ENCODE results near the gene PER1. TPM values are rescaled to one million over a fixed set of nuclear protein-coding genes. Genes with fewer than 3 reads are reported as not detected.
"Not testable (repeated sequence)": the region's sequence is repeated elsewhere in the genome, so short reads cannot be mapped to it uniquely, and the experiment has no call there.

Gene PER1
- total and polyA plus RNA-seq, 4 donors, result 25.4 to 61.1 (median 28.7) TPM

- H3K27me3 ChIP-seq (ENCODE audit: control insufficient read depth, insufficient read depth, low read length), result peaks cover 51% of the 10 kb centered on the region
- H3K9me3 ChIP-seq (ENCODE audit: control insufficient read depth, insufficient read depth, low read length), result no peaks in the 10 kb centered on the region
- under 1% methylated on average over 28 of the region's 33 CpGs for WGBS (ENCODE audit: insufficient coverage)
- no peaks in the 10 kb centered on the region for H3K36me3 ChIP-seq (ENCODE audit: control insufficient read depth, insufficient read depth, low read length)
- H3K27ac ChIP-seq (ENCODE audit: low read depth, low read length), result peak within 1 kb of the TSS; percentile 92
- H3K4me1 ChIP-seq (ENCODE audit: control insufficient read depth, insufficient read depth, low read length), result peaks cover 48% of the 10 kb centered on the region
- H3K4me3 ChIP-seq (ENCODE audit: low read depth, low read length), result peak within 1 kb of the TSS; percentile 84
- peak in 2 of 6 donors; percentile 61 to 64 for DNase-seq (ENCODE audit: low read depth in 4 of 6, low spot score in 6 of 6)
These were observed 34.0 kb downstream of the PER1 start, which contains the start of gene ALOXE3 for GRCh38 chr17:8117980-8118768. Gene ALOXE3 (minus strand): TSS chr17:8118514. CDS start chr17:8117990, 524 bp downstream.

DNA sequence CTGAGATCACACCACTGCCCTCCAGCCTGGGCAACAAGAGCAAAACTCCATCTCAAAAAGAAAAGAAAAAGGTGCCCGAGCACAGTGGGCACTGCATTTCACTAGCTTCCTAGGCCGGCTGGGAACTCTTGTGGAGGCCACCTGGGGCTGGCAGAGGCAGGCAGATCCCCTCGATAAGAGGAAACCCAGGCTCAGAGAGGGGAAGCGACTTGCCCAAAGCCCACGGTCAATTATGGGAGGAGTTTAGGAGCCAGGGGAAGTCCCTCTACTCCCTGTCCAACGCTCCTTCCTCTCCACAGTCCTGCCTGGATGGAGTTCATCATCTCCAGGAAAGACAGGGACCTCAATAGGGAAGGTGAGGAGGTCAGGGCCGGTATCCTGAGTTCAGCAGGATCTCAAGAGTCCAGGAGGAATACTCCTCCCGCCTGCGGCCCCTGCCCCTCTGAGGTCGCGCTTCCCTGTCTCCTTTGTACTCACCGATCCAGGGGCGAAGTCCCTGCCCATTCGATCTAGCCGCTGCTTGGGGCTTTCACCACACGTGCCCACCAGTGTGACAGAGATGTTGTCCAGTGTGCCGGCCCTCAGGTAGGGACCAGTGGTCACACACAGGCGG lies 34.7 kb downstream of the PER1 start:
- Histone ChIP-seq H3K4me1 (ENCODE audit: control insufficient read depth, insufficient read depth, low read length) (peaks cover 41% of the 10 kb centered on the region), H3K27ac (ENCODE audit: low read depth, low read length) (no peak overlapping the region), H3K4me3 (ENCODE audit: low read depth, low read length) (peak overlapping the region; percentile 84), H3K36me3 (ENCODE audit: control insufficient read depth, insufficient read depth, low read length) (no peaks in the 10 kb centered on the region), H3K9me3 (ENCODE audit: control insufficient read depth, insufficient read depth, low read length) (no peaks in the 10 kb centered on the region), H3K27me3 (ENCODE audit: control insufficient read depth, insufficient read depth, low read length) (peaks cover 49% of the 10 kb centered on the region)
- DNase-seq (ENCODE audit: low read depth in 4 of 6, low spot score in 6 of 6), result peak in 1 of 6 donors; percentile 27
- WGBS (ENCODE audit: insufficient coverage), result 7% methylated on average over 17 of the region's 18 CpGs

GRCh38 chr17:8116776-8117175 lies 35.4 kb downstream of the PER1 start:
- 71% methylated on average over 18 of the region's 18 CpGs for WGBS (ENCODE audit: insufficient coverage)
- Histone ChIP-seq H3K4me1 (ENCODE audit: control insufficient read depth, insufficient read depth, low read length) (peaks cover 34% of the 10 kb centered on the region), H3K4me3 (ENCODE audit: low read depth, low read length) (no peak overlapping the region), H3K27me3 (ENCODE audit: control insufficient read depth, insufficient read depth, low read length) (peaks cover 54% of the 10 kb centered on the region), H3K36me3 (ENCODE audit: control insufficient read depth, insufficient read depth, low read length) (no peaks in the 10 kb centered on the region), H3K27ac (ENCODE audit: low read depth, low read length) (no peak overlapping the region), H3K9me3 (ENCODE audit: control insufficient read depth, insufficient read depth, low read length) (no peaks in the 10 kb centered on the region)
- peak in 1 of 6 donors; percentile 5 for DNase-seq (ENCODE audit: low read depth in 4 of 6, low spot score in 6 of 6)

DNA sequence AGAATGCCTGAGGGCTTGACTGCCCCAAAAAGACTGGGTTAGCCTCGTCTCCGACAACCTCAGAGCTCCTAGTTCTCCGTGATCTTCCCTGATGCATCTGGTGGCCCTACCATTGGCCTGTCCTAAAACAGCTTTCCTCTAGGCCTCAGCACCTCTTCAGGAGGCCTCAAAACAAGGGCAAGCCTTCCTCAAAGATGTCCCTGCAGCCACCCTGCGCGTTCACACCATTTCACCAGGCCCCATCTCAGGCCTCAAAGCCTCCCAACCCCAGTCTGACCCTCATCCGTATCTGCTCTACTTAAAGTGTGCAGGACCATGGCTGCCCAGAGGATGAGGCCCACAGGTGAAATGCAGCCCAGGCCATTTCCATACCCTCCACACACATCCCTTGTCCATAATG lies 41.3 kb downstream of the PER1 start:
- DNase-seq (ENCODE audit: low read depth in 4 of 6, low spot score in 6 of 6), result no peak
- H3K27me3 ChIP-seq (ENCODE audit: control insufficient read depth, insufficient read depth, low read length), result peaks cover 63% of the 10 kb centered on the region
- peaks cover 11% of the 10 kb centered on the region for H3K4me1 ChIP-seq (ENCODE audit: control insufficient read depth, insufficient read depth, low read length)
- no peaks in the 10 kb centered on the region for H3K9me3 ChIP-seq (ENCODE audit: control insufficient read depth, insufficient read depth, low read length)
- no peaks in the 10 kb centered on the region for H3K36me3 ChIP-seq (ENCODE audit: control insufficient read depth, insufficient read depth, low read length)
- no peak overlapping the region for H3K4me3 ChIP-seq (ENCODE audit: low read depth, low read length)
- H3K27ac ChIP-seq (ENCODE audit: low read depth, low read length), result no peak overlapping the region
- 95% methylated on average over 6 of the region's 6 CpGs for WGBS (ENCODE audit: insufficient coverage)

- Histone ChIP-seq H3K27ac (ENCODE audit: low read depth, low read length) (no peak overlapping the region), H3K27me3 (ENCODE audit: control insufficient read depth, insufficient read depth, low read length) (peaks cover 59% of the 10 kb centered on the region), H3K4me3 (ENCODE audit: low read depth, low read length) (no peak overlapping the region), H3K36me3 (ENCODE audit: control insufficient read depth, insufficient read depth, low read length) (no peaks in the 10 kb centered on the region), H3K9me3 (ENCODE audit: control insufficient read depth, insufficient read depth, low read length) (no peaks in the 10 kb centered on the region), H3K4me1 (ENCODE audit: control insufficient read depth, insufficient read depth, low read length) (peaks cover 11% of the 10 kb centered on the region)
- WGBS (ENCODE audit: insufficient coverage), result 15% methylated on average over 10 of the region's 10 CpGs
- no peak for DNase-seq (ENCODE audit: low read depth in 4 of 6, low spot score in 6 of 6)
These were observed 41.8 kb downstream of the PER1 start for GRCh38 chr17:8110456-8110804.

GRCh38 chr17:8109661-8110455 lies 42.3 kb downstream of the PER1 start:
- no peak overlapping the region for H3K27ac ChIP-seq (ENCODE audit: low read depth, low read length)

DNA sequence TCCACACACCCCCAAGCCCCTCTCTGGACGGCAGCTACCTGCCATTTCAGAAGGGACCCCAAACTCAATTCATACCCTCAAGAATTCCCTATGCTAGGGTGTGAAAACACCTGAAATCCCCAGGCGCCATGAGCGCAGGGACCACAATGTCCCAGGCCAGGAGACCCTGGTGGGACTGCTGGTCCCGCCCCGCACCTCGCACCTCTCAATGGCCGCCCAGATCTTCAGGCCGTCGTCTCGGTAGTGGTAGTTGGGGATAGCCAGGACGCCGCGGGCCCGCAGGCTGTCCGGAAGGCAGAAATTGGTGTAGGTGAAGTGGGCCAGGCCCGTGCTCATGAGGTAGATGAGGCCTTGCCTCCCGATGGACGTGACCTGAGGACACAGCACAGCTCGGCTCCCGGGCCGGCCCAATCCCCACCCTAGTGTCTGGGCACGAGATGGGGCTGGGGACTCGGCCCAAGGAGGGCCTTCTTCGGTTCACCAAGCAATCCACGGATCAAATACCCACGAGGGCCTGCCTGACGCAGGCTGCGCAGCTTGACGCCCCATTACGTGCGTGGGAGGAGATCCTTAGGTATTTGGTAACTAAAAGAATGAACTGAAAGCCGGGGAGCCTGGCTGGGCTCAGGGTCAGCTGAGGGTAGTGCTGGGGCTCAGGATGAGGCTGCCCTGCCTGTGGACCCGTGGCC lies 43.1 kb downstream of the PER1 start:
- WGBS (ENCODE audit: insufficient coverage), result 77% methylated on average over 32 of the region's 33 CpGs
- Histone ChIP-seq H3K4me3 (ENCODE audit: low read depth, low read length) (no peak overlapping the region), H3K27ac (ENCODE audit: low read depth, low read length) (no peak overlapping the region), H3K4me1 (ENCODE audit: control insufficient read depth, insufficient read depth, low read length) (peaks cover 11% of the 10 kb centered on the region), H3K9me3 (ENCODE audit: control insufficient read depth, insufficient read depth, low read length) (no peaks in the 10 kb centered on the region), H3K27me3 (ENCODE audit: control insufficient read depth, insufficient read depth, low read length) (peaks cover 46% of the 10 kb centered on the region), H3K36me3 (ENCODE audit: control insufficient read depth, insufficient read depth, low read length) (no peaks in the 10 kb centered on the region)
- DNase-seq (ENCODE audit: low read depth in 4 of 6, low spot score in 6 of 6), result no peak

More at GRCh38 chr17:8109661-8110455, 42.3 kb downstream of the PER1 start:
- H3K27me3 ChIP-seq (ENCODE audit: control insufficient read depth, insufficient read depth, low read length), result peaks cover 53% of the 10 kb centered on the region
- H3K4me1 ChIP-seq (ENCODE audit: control insufficient read depth, insufficient read depth, low read length), result peaks cover 11% of the 10 kb centered on the region
- H3K36me3 ChIP-seq (ENCODE audit: control insufficient read depth, insufficient read depth, low read length), result no peaks in the 10 kb centered on the region
- peak overlapping the region; percentile 24 for H3K4me3 ChIP-seq (ENCODE audit: low read depth, low read length)
- DNase-seq (ENCODE audit: low read depth in 4 of 6, low spot score in 6 of 6), result peak in 3 of 6 donors; percentile 1 to 48 (median 41)
- WGBS (ENCODE audit: insufficient coverage), result 5% methylated on average over 55 of the region's 63 CpGs
- H3K9me3 ChIP-seq (ENCODE audit: control insufficient read depth, insufficient read depth, low read length), result no peaks in the 10 kb centered on the region

DNA sequence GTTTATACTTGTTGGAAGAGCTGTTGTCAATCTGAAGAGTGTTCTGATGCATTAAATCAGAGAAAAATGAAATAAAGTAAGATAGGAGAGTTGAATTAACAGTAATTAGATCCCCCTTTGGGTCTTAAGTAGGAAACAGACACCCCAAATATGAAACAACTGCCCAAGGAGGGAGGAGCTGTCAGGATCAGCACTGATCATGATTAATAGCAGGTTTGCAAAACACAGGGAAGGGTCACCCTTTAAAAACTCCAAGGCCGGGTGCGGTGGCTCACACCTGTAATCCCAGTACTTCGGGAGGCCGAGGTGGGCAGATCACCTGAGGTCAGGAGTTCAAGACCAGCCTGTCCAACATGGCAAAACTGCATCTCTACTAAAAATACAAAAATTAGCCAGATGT lies 45.2 kb downstream of the PER1 start:
- WGBS (ENCODE audit: insufficient coverage), result 94% methylated on average over 4 of the region's 4 CpGs
- H3K36me3 ChIP-seq (ENCODE audit: control insufficient read depth, insufficient read depth, low read length); H3K27ac ChIP-seq (ENCODE audit: low read depth, low read length); DNase-seq (ENCODE audit: low read depth in 4 of 6, low spot score in 6 of 6); H3K9me3 ChIP-seq (ENCODE audit: control insufficient read depth, insufficient read depth, low read length); H3K4me3 ChIP-seq (ENCODE audit: low read depth, low read length): not testable (repeated sequence)
- H3K4me1 ChIP-seq (ENCODE audit: control insufficient read depth, insufficient read depth, low read length), result peaks cover 11% of the 10 kb centered on the region
- peaks cover 32% of the 10 kb centered on the region for H3K27me3 ChIP-seq (ENCODE audit: control insufficient read depth, insufficient read depth, low read length)

- Histone ChIP-seq H3K4me3 (ENCODE audit: low read depth, low read length) (no peak overlapping the region), H3K36me3 (ENCODE audit: control insufficient read depth, insufficient read depth, low read length) (no peaks in the 10 kb centered on the region), H3K27me3 (ENCODE audit: control insufficient read depth, insufficient read depth, low read length) (peaks cover 23% of the 10 kb centered on the region), H3K9me3 (ENCODE audit: control insufficient read depth, insufficient read depth, low read length) (no peaks in the 10 kb centered on the region), H3K27ac (ENCODE audit: low read depth, low read length) (no peak overlapping the region), H3K4me1 (ENCODE audit: control insufficient read depth, insufficient read depth, low read length) (peaks cover 11% of the 10 kb centered on the region)
- 79% methylated on average over 4 of the region's 5 CpGs for WGBS (ENCODE audit: insufficient coverage)
- no peak for DNase-seq (ENCODE audit: low read depth in 4 of 6, low spot score in 6 of 6)
These were observed 46.2 kb downstream of the PER1 start for GRCh38 chr17:8105957-8106398.
